Measurements from ENCODE around the gene PRH1.

DNA sequence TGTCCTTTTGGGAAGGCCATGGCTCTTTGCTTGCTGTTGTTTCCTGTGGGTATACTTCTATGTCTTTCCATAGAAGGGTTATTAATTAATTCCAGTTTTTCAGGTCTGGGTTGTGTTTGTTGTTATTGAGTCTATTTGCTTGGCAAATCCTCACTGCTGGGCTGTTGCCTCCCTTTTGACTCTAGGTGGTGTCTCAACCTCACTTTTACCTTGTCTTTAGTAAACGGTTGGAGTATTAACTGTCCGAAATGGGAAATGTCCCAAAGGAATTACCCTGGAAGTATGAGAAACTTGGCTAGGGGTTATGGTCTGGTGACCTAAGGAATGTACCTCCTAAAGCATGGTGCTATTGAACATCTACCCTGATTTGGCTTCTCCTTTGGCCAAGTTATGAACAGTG, 16.7 kb downstream of the PRH1 start:
- TF ChIP-seq JUND (IDR thresholded peaks at IDR 0.05) (no peak), HNF4G (IDR thresholded peaks at IDR 0.05) (no peak)

All from liver (tissue), 2 donors.